Mammary epithelial cell (primary cell): ENCODE measurements around the gene SLC5A10.

ENCODE experiments used
- EZH2 ChIP-seq: IDR thresholded peaks from 2 replicates; pipeline ENCODE4 v1.6.1; 2012; ENCODE audit warnings: low read length, inconsistent platforms, borderline replicate concordance
- TF ChIP-seq, protein P1 (sequence below), 2 donors: IDR thresholded peaks in 1 of 2; conservative IDR thresholded peaks in 1 of 2; 2 replicates each; pipeline ENCODE4 v1.5.1; 2011 to 2012; ENCODE audit warnings: inconsistent platforms in 2 of 2, low read length in 2 of 2, mild to moderate bottlenecking in 2 of 2, control low read depth in 1 of 2, low read depth in 1 of 2; ENCODE audit not compliant: insufficient read depth in 1 of 2; ENCODE audit errors: extremely low read depth in 1 of 2

DNA sequence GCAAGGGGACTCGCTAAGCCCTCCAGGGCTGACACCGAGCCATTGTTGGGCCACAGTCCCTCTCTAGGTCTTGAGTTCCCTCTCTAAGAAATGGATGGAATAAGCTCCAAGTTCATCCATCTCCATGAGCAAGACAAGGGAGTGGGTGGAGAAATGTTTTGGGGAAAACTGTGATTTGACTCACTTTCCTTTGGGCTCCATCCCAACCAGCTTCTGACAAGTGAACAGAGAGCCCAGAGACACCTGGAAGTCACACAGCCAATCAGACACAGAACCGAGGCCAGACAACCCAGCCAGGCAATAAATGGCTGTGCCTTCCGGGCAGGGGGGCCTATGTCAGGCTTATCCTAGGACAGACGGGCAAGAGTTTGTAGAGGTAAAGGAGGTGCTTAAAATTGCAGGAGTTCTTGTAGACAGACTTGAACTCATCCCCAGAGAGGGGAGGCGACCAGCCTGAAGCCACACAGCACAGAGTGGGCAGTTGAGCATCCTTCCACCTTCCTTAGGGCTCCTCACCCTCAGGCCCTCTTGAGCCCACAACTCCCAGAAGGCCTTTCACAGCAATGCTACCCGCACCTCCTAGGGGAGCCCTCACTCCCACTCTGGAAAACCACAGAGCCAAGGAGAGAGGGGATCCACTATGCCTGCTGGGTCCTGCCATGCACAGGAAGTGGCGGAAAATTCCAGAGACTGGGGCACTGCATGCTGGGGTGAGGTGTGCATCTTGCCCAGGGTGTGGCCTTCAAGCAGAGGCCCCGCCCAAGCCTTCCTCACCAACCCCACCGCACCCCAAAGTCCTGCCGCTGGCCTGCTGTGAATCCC, 62.1 kb downstream of the SLC5A10 start:
- TF ChIP-seq, protein P1, sequence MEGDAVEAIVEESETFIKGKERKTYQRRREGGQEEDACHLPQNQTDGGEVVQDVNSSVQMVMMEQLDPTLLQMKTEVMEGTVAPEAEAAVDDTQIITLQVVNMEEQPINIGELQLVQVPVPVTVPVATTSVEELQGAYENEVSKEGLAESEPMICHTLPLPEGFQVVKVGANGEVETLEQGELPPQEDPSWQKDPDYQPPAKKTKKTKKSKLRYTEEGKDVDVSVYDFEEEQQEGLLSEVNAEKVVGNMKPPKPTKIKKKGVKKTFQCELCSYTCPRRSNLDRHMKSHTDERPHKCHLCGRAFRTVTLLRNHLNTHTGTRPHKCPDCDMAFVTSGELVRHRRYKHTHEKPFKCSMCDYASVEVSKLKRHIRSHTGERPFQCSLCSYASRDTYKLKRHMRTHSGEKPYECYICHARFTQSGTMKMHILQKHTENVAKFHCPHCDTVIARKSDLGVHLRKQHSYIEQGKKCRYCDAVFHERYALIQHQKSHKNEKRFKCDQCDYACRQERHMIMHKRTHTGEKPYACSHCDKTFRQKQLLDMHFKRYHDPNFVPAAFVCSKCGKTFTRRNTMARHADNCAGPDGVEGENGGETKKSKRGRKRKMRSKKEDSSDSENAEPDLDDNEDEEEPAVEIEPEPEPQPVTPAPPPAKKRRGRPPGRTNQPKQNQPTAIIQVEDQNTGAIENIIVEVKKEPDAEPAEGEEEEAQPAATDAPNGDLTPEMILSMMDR (conservative IDR thresholded peaks at IDR 0.05 in 1 of 2, IDR thresholded peaks at IDR 0.05 in 1 of 2; ENCODE audit: extremely low read depth in 1 of 2, insufficient read depth in 1 of 2, low read depth in 1 of 2, low read length in 2 of 2) = no peak
- TF ChIP-seq EZH2 = no peak
